GM15510 (cell line): Measurements from ENCODE around the gene ATP13A5.

Source experiments
- POLR2A ChIP-seq: IDR thresholded peaks from 3 replicates; pipeline ENCODE4 v1.6.1; 2011; ENCODE audit warnings: borderline replicate concordance; ENCODE audit not compliant: insufficient read length; ENCODE audit errors: extremely low read depth

The ATP13A5 gene

DNA sequence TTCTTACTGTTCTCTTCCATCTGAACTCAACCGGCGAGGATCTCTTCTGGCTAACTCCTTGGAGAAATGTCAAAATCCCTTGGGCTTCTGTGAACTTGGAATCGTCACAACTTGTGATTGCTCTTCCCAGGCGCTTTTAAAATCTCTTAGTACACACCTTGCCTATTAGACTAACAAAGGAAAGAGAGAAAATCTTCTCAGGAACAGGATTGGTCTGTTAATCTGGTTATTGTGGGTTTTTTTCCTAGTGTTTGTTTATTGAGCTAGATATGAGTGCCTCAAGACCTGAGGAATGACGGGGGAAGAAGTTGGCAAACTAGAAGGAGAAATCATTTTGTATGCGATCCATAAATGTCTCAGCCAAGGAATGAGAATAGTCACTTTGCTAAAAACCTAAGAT, at the start of gene ATP13A5:
ATP13A5 (minus strand) TSS at position 48 of the 400 bp plus-strand sequence; CDS start at position 20, 28 bp downstream.
- TF ChIP-seq POLR2A: no peak

GRCh38 chr3:193418576-193419373, 40.2 kb upstream of the ATP13A5 start:
- no peak for TF ChIP-seq POLR2A

- TF ChIP-seq POLR2A: no peak
Observed at GRCh38 chr3:193416629-193417028, 38.1 kb upstream of the ATP13A5 start.

DNA sequence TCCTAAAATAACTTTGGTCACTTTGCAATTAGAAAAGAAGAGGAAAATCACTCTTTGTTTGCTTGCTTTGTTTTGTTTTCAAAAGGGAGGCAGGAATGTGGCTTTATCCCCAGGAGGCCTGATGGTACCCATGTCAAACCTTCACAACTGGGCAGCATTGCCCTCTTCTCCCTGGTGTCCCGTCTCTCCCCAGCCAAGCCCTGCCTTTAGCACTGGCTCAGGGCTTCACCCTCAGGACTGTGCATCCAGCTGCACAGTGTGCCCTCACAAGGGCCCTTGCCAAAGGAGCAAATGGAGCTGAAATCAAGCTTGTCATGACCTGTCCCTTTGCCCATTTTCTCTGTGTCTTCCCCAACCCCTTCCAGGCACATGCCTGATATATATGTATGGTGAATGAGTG, 29.1 kb upstream of the ATP13A5 start:
- no peak for TF ChIP-seq POLR2A

DNA sequence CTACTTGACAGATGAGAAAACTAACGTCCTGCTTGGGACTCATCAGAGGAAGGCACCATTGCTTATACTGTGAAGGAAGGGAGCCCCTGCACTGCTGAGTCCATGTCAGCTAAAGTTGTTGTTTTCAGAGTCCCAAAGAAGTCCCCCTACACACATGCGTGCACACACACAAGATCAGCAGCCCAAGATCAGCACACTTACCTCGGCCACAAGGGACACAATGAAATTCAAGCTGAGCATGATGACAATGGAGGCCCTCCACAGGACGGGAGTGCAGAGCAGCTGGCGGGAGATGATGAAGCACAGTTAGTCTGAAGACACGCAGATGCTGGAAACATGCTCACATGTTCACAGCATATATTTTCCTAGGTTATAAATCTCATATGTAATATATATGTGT, 28.6 kb upstream of the ATP13A5 start:
- no peak for TF ChIP-seq POLR2A

DNA sequence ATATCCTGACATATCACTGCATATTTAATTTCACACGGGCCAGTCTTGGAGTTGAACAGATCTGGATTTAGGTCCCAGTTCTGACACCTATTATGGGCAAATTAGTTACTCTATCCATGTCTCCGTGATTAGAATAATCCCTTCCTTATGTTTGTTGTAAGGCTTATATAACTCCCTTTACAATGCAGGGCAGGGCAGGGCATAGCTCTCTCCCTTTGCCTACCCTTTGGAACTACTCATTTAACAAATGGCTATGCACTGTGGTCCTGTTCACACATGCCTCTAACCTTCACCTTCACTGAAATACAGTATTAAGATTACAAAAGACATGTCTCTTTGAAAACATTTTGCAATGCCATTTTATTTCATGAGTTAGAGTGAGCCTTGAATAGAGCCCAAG, 24.8 kb upstream of the ATP13A5 start:
- TF ChIP-seq POLR2A: no peak

- no peak for TF ChIP-seq POLR2A
Observed at GRCh38 chr3:193400304-193400703, 21.8 kb upstream of the ATP13A5 start.

GRCh38 chr3:193396451-193397244, 18.1 kb upstream of the ATP13A5 start:
- no peak for TF ChIP-seq POLR2A

DNA sequence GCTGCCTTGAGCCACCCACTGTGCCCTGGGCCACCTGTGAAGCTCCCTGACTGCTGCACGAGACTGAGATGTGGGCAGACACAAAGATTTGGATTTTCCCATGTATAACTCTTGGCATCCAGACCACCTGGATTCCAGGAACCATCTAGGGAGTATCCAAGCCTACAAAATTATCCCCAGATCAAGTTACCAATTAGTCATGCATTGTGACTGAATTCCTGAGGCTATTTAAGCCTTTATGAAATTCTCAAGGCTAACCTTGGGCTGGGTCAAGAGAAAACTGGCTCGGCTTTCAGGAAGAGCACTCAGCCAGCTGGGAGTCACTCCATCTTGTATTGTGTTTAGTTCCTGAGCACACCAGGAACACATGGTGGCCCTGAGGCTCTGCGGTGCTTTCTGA, 13.3 kb upstream of the ATP13A5 start:
- no peak for TF ChIP-seq POLR2A

DNA sequence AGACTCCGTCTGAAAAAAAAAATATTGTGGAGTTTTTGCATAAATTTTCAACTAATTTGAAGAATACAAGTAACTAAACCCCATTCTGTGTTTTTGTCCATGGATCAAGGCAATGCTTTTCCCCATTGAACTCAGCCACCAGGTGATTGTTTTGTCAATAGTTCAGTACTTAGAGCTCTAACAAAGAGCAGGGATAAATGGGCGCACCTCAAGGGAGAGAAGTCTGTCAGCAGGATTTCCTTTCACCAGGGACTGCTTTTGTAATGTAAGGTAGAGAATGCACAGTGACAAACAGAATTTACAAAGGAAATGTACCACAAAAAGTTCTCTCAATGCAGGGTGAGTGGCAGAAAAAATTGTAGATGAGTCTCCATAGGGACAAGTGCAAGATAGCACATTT, 10.8 kb upstream of the ATP13A5 start:
- no peak for TF ChIP-seq POLR2A

- no peak for TF ChIP-seq POLR2A
Observed at GRCh38 chr3:193388361-193388760, 9.8 kb upstream of the ATP13A5 start.

- no peak for TF ChIP-seq POLR2A
Observed at GRCh38 chr3:193387596-193387995, 9.0 kb upstream of the ATP13A5 start.

DNA sequence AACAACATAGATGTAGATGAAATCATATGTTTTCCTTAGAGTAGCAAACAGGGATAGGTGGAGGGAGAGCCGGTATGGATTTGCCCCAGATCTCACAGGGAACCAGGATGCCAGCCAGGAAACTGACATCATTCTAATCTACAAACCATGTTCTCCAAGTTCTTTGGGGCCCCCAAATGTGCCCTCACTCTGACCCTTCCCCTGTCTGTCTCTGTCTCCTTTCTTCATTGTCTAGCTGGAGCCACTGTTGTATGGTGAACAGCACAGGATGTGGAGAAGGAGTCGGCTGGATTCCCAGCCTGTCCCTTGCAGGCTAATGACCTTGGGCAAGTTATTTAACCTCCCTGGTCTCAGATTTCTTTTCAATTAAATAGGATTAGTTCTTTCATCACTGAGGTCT, 962 bp downstream of the ATP13A5 start:
- TF ChIP-seq POLR2A: no peak

GRCh38 chr3:193375614-193376013, 2.9 kb downstream of the ATP13A5 start:
- no peak for TF ChIP-seq POLR2A

GRCh38 chr3:193372783-193373182, 5.8 kb downstream of the ATP13A5 start:
- TF ChIP-seq POLR2A: no peak

DNA sequence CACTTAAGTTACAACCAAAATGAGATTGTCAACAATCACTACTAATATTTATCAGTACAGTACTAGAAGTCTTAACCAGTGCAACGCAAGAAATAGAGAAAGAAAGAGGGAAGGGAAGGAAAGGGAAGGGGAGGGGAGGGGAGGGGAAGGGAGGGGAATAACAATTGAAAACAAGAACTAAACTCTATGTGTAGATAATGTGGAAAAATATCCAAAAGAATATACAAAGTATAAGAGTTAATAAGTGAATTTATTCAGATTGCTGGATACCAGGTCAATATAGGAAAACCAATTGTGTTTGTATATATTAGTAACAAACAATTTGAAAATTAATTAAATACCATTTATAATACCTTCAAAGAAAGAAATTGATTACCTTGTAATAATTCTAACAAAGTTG, 10.7 kb downstream of the ATP13A5 start:
- no peak for TF ChIP-seq POLR2A

GRCh38 chr3:193357291-193357690, 21.3 kb downstream of the ATP13A5 start:
- TF ChIP-seq POLR2A: no peak

- no peak for TF ChIP-seq POLR2A
Observed at GRCh38 chr3:193354423-193354822, 24.1 kb downstream of the ATP13A5 start.
